WTC11 (cell line): ENCODE measurements around the gene CD34. TPM values are rescaled to one million over a fixed set of nuclear protein-coding genes. Genes with fewer than 3 reads are reported as not detected.

Source experiments
- ATAC-seq: fragments of 200-7000 bp; cut with Tn5 transposase; 2 replicates; pipeline ENCODE4 v1.10.0; 2021; ENCODE audit warnings: mild to moderate bottlenecking, moderate library complexity
- CTCF ChIA-PET: fragments of 300-600 bp; sonication (Branson Sonifier 250); formaldehyde crosslinking; loops from one replicate; lab custom pipeline; 2021; ENCODE audit warnings: antibody characterized with exemption; lab: Charles Lee
- POLR2A ChIA-PET: fragments of 350-600 bp; sonication (Branson Sonifier 250); formaldehyde crosslinking; loops from one replicate; lab custom pipeline; 2021; ENCODE audit warnings: antibody characterized with exemption; lab: Charles Lee
- DNase-seq: peaks from one replicate; pipeline ENCODE4 v3.0.0; 2021; ENCODE audit warnings: low spot score
- H3K27ac Mint-ChIP-seq: 2 replicates; pipeline ENCODE4 v1.8.0; 2021; ENCODE audit warnings: mixed read lengths
- H3K27me3 Mint-ChIP-seq: 2 replicates; pipeline ENCODE4 v1.8.0; 2021; ENCODE audit warnings: low read depth, mild to moderate bottlenecking, moderate library complexity, mixed read lengths
- H3K36me3 Mint-ChIP-seq: 2 replicates; pipeline ENCODE4 v1.8.0; 2021; ENCODE audit warnings: mixed read lengths
- H3K4me1 Mint-ChIP-seq: 2 replicates; pipeline ENCODE4 v1.8.0; 2022; ENCODE audit warnings: mixed read lengths
- H3K4me3 Mint-ChIP-seq: 2 replicates; pipeline ENCODE4 v1.8.0; 2021; ENCODE audit warnings: mild to moderate bottlenecking, moderate library complexity, mixed read lengths
- H3K9me3 Mint-ChIP-seq: 2 replicates; pipeline ENCODE4 v1.8.0; 2021; ENCODE audit warnings: mixed read lengths
- FOXP1 ChIP-seq: sonication (generic); formaldehyde crosslinking; IDR thresholded peaks from 2 replicates; pipeline ENCODE4 v1.8.0; 2022; ENCODE audit warnings: missing genetic modification reagents, mild to moderate bottlenecking, moderate library complexity, borderline replicate concordance
- KAT7 ChIP-seq: sonication (generic); formaldehyde crosslinking; IDR thresholded peaks from 2 replicates; pipeline ENCODE4 v1.8.1; 2023; ENCODE audit warnings: missing genetic modification reagents, mild to moderate bottlenecking, borderline replicate concordance
- PRRX2 ChIP-seq: fragments of 250-450 bp; sonication (Bioruptor Pico); IDR thresholded peaks from 2 replicates; pipeline ENCODE4 v1.8.0; 2021; ENCODE audit warnings: mild to moderate bottlenecking
- SMAD4 ChIP-seq: sonication (generic); formaldehyde crosslinking; IDR thresholded peaks from 2 replicates; pipeline ENCODE4 v1.8.0; 2022; ENCODE audit warnings: mild to moderate bottlenecking, missing genetic modification reagents
- TCF7 ChIP-seq: sonication (generic); formaldehyde crosslinking; IDR thresholded peaks from 2 replicates; pipeline ENCODE4 v1.8.0; 2022; ENCODE audit warnings: mild to moderate bottlenecking, low read depth, missing genetic modification reagents, moderate library complexity
- TP53 ChIP-seq: sonication (generic); formaldehyde crosslinking; IDR thresholded peaks from 2 replicates; pipeline ENCODE4 v1.8.1; 2023; ENCODE audit warnings: mild to moderate bottlenecking, missing genetic modification reagents
- ZNF317 ChIP-seq: sonication (generic); formaldehyde crosslinking; IDR thresholded peaks from 2 replicates; pipeline ENCODE4 v1.8.1; 2023; ENCODE audit warnings: low read depth, mild to moderate bottlenecking, moderate library complexity, missing genetic modification reagents, borderline replicate concordance
- ZNF416 ChIP-seq: fragments of 250-450 bp; sonication (Bioruptor Pico); IDR thresholded peaks from 2 replicates; pipeline ENCODE4 v1.9.0; 2021; ENCODE audit warnings: mild to moderate bottlenecking, inconsistent platforms
- total RNA-seq: library from RNA; stranded (reverse); gene quantifications from 3 replicates; pipeline ENCODE4 v1.2.3, GENCODE V29; 2021
- TF ChIP-seq, protein P1 (sequence below): fragments of 250-450 bp; sonication (Bioruptor Pico); IDR thresholded peaks from 2 replicates; pipeline ENCODE4 v1.9.0; 2021; ENCODE audit warnings: mild to moderate bottlenecking, borderline replicate concordance
- TF ChIP-seq, protein P2 (sequence below): sonication (generic); formaldehyde crosslinking; IDR thresholded peaks from 2 replicates; pipeline ENCODE4 v1.8.1; 2022; ENCODE audit warnings: low read depth, missing genetic modification reagents, borderline replicate concordance
- TF ChIP-seq, protein P3 (sequence below): sonication (generic); formaldehyde crosslinking; IDR thresholded peaks from 2 replicates; pipeline ENCODE4 v1.8.1; 2022; ENCODE audit warnings: missing genetic modification reagents, borderline replicate concordance
- TF ChIP-seq, protein P4 (sequence below): fragments of 250-450 bp; sonication (Bioruptor Pico); IDR thresholded peaks from 2 replicates; pipeline ENCODE4 v1.9.0; 2021; ENCODE audit warnings: mild to moderate bottlenecking
- TF ChIP-seq, protein P5 (sequence below): sonication (generic); formaldehyde crosslinking; IDR thresholded peaks from 2 replicates; pipeline ENCODE4 v1.8.0; 2022; ENCODE audit warnings: mild to moderate bottlenecking, missing genetic modification reagents
- TF ChIP-seq, protein P6 (sequence below): sonication (generic); formaldehyde crosslinking; IDR thresholded peaks from 2 replicates; pipeline ENCODE4 v1.8.0; 2022; ENCODE audit warnings: mild to moderate bottlenecking, missing genetic modification reagents

The CD34 gene
- total RNA-seq, 1 experiment from 2014 or later, result 0.35 TPM

- Mint-ChIP-seq H3K9me3 (no peaks in the 10 kb centered on the region), H3K4me1 (peaks cover 25% of the 10 kb centered on the region), H3K27ac (no peak overlapping the region)
Observed at GRCh38 chr1:207923121-207923520, 12.2 kb upstream of the CD34 start.

GRCh38 chr1:207922554-207922953 is 11.6 kb upstream of the CD34 start:
- CTCF ChIA-PET, result interaction anchor here (1.0 to 5.2 kb wide), 4 partner anchors 37 to 71 kb away, joined by 5 to 30 read pairs (median 8); no protein-coding TSS in a partner anchor
- H3K4me3 Mint-ChIP-seq, result no peak overlapping the region
- POLR2A ChIA-PET, result no interaction called here

More at GRCh38 chr1:207923121-207923520, 12.2 kb upstream of the CD34 start:
- TF ChIP-seq SMAD4 (CRISPR knock-in tag), result no peak
- no peak for TF ChIP-seq TP53 (CRISPR knock-in tag)
- no peak for TF ChIP-seq ZNF416
- no peak for TF ChIP-seq ZNF317 (CRISPR knock-in tag)
- CTCF ChIA-PET, result interaction anchor here (1.2 to 5.2 kb wide), 3 partner anchors 37 to 71 kb away, joined by 5 to 30 read pairs (median 9); no protein-coding TSS in a partner anchor
- no peaks in the 10 kb centered on the region for H3K36me3 Mint-ChIP-seq
- POLR2A ChIA-PET, result interaction anchor here (0.8 kb wide), 1 partner anchor 94 kb away, joined by 3 read pairs; no protein-coding TSS in a partner anchor
- DNase-seq, result no peak
- ATAC-seq, result no peak
- H3K4me3 Mint-ChIP-seq, result no peak overlapping the region
- H3K27me3 Mint-ChIP-seq, result no peaks in the 10 kb centered on the region

More at GRCh38 chr1:207922554-207922953, 11.6 kb upstream of the CD34 start:
- Mint-ChIP-seq H3K27ac (no peak overlapping the region), H3K4me1 (peaks cover 26% of the 10 kb centered on the region), H3K27me3 (no peaks in the 10 kb centered on the region), H3K9me3 (no peaks in the 10 kb centered on the region), H3K36me3 (no peaks in the 10 kb centered on the region)
- TF ChIP-seq, protein P1, sequence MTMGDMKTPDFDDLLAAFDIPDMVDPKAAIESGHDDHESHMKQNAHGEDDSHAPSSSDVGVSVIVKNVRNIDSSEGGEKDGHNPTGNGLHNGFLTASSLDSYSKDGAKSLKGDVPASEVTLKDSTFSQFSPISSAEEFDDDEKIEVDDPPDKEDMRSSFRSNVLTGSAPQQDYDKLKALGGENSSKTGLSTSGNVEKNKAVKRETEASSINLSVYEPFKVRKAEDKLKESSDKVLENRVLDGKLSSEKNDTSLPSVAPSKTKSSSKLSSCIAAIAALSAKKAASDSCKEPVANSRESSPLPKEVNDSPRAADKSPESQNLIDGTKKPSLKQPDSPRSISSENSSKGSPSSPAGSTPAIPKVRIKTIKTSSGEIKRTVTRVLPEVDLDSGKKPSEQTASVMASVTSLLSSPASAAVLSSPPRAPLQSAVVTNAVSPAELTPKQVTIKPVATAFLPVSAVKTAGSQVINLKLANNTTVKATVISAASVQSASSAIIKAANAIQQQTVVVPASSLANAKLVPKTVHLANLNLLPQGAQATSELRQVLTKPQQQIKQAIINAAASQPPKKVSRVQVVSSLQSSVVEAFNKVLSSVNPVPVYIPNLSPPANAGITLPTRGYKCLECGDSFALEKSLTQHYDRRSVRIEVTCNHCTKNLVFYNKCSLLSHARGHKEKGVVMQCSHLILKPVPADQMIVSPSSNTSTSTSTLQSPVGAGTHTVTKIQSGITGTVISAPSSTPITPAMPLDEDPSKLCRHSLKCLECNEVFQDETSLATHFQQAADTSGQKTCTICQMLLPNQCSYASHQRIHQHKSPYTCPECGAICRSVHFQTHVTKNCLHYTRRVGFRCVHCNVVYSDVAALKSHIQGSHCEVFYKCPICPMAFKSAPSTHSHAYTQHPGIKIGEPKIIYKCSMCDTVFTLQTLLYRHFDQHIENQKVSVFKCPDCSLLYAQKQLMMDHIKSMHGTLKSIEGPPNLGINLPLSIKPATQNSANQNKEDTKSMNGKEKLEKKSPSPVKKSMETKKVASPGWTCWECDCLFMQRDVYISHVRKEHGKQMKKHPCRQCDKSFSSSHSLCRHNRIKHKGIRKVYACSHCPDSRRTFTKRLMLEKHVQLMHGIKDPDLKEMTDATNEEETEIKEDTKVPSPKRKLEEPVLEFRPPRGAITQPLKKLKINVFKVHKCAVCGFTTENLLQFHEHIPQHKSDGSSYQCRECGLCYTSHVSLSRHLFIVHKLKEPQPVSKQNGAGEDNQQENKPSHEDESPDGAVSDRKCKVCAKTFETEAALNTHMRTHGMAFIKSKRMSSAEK (CRISPR knock-in tag), result no peak
- TF ChIP-seq, protein P2, sequence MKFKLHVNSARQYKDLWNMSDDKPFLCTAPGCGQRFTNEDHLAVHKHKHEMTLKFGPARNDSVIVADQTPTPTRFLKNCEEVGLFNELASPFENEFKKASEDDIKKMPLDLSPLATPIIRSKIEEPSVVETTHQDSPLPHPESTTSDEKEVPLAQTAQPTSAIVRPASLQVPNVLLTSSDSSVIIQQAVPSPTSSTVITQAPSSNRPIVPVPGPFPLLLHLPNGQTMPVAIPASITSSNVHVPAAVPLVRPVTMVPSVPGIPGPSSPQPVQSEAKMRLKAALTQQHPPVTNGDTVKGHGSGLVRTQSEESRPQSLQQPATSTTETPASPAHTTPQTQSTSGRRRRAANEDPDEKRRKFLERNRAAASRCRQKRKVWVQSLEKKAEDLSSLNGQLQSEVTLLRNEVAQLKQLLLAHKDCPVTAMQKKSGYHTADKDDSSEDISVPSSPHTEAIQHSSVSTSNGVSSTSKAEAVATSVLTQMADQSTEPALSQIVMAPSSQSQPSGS (CRISPR knock-in tag), result no peak
- TF ChIP-seq, protein P3, sequence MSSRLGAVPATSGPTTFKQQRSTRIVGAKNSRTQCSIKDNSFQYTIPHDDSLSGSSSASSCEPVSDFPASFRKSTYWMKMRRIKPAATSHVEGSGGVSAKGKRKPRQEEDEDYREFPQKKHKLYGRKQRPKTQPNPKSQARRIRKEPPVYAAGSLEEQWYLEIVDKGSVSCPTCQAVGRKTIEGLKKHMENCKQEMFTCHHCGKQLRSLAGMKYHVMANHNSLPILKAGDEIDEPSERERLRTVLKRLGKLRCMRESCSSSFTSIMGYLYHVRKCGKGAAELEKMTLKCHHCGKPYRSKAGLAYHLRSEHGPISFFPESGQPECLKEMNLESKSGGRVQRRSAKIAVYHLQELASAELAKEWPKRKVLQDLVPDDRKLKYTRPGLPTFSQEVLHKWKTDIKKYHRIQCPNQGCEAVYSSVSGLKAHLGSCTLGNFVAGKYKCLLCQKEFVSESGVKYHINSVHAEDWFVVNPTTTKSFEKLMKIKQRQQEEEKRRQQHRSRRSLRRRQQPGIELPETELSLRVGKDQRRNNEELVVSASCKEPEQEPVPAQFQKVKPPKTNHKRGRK (CRISPR knock-in tag), result no peak
- TF ChIP-seq KAT7 (CRISPR knock-in tag) (no peak), FOXP1 (no peak), TCF7 (CRISPR knock-in tag) (no peak), PRRX2 (CRISPR knock-in tag) (no peak)
- TF ChIP-seq, protein P4, sequence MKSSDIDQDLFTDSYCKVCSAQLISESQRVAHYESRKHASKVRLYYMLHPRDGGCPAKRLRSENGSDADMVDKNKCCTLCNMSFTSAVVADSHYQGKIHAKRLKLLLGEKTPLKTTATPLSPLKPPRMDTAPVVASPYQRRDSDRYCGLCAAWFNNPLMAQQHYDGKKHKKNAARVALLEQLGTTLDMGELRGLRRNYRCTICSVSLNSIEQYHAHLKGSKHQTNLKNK (CRISPR knock-in tag), result no peak
- TF ChIP-seq, protein P5, sequence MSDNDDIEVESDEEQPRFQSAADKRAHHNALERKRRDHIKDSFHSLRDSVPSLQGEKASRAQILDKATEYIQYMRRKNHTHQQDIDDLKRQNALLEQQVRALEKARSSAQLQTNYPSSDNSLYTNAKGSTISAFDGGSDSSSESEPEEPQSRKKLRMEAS, result no peak
- TF ChIP-seq, protein P6, sequence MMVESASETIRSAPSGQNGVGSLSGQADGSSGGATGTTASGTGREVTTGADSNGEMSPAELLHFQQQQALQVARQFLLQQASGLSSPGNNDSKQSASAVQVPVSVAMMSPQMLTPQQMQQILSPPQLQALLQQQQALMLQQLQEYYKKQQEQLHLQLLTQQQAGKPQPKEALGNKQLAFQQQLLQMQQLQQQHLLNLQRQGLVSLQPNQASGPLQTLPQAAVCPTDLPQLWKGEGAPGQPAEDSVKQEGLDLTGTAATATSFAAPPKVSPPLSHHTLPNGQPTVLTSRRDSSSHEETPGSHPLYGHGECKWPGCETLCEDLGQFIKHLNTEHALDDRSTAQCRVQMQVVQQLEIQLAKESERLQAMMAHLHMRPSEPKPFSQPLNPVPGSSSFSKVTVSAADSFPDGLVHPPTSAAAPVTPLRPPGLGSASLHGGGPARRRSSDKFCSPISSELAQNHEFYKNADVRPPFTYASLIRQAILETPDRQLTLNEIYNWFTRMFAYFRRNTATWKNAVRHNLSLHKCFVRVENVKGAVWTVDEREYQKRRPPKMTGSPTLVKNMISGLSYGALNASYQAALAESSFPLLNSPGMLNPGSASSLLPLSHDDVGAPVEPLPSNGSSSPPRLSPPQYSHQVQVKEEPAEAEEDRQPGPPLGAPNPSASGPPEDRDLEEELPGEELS (CRISPR knock-in tag), result no peak
- no peak for ATAC-seq
- no peak for DNase-seq
